Measurements from ENCODE around the gene NOP9. TPM values are rescaled to one million over a fixed set of nuclear protein-coding genes. Genes with fewer than 3 reads are reported as not detected.

Gene NOP9
- total RNA-seq, 4 donors from 2014 or later = 17.0 to 24.9 (median 20.4) TPM

DNA sequence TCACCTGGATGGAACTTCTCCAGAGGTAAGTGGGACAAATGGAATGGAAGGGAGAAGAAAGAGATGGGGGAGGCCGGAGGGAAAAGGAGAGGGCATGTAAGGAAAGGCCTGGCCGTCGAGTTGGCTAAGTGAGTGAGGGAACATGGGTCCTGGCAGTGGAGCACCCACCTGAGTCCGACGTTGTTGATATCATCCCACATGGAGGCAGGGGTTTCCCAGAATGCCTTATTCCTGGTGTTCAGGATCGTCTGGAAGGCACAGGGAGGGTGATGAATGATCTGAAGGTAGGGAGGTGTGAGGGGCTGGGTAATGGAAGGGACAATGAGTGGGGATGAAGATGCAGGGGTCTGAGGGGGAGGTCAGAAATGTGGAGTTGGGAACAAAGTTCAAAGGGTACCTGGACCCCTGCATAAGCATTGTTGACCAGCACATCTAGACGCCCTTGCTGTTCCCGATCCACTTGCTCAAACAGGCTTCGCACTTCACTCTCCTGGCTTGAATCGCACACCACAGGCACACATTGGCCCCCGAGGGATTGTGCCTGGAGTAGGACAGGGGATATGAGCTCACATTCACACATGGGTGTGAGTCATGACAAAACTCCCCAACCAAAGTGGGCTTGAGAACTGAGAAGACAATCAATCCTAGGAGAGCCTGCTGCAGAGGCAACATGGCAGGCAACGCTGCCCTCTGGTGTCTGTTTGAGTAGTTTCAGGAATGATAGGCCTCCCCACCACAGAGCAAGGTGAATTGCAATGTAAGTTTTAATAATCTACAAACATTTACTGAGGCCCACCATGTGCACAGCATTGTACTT is 3.1 kb upstream of the NOP9 start:
- Histone ChIP-seq H3K36me3 (peaks cover 0 to 47% (median 6%) of the 10 kb centered on the region in 3 donors), H3K27ac (peak overlapping the region in 1 of 4 donors; percentile 31), H3K4me1 (peaks cover 0 to 47% (median 13%) of the 10 kb centered on the region in 4 donors), H3K27me3 (no peaks in the 10 kb centered on the region), H3K9me3 (no peaks in the 10 kb centered on the region), H3K4me3 (no peak overlapping the region)
- WGBS, 2 donors = 63 to 67% methylated on average over 12 of the region's 12 CpGs
- TF ChIP-seq, protein P1, sequence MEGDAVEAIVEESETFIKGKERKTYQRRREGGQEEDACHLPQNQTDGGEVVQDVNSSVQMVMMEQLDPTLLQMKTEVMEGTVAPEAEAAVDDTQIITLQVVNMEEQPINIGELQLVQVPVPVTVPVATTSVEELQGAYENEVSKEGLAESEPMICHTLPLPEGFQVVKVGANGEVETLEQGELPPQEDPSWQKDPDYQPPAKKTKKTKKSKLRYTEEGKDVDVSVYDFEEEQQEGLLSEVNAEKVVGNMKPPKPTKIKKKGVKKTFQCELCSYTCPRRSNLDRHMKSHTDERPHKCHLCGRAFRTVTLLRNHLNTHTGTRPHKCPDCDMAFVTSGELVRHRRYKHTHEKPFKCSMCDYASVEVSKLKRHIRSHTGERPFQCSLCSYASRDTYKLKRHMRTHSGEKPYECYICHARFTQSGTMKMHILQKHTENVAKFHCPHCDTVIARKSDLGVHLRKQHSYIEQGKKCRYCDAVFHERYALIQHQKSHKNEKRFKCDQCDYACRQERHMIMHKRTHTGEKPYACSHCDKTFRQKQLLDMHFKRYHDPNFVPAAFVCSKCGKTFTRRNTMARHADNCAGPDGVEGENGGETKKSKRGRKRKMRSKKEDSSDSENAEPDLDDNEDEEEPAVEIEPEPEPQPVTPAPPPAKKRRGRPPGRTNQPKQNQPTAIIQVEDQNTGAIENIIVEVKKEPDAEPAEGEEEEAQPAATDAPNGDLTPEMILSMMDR (IDR thresholded peaks at IDR 0.05) = peak; percentile 45 to 76 (median 58)
- TF ChIP-seq POLR2A (IDR thresholded peaks at IDR 0.05) (no peak), EP300 (IDR thresholded peaks at IDR 0.05) (peak in 1 of 2 donors; percentile 18)
- DNase-seq (ENCODE audit: low spot score in 2 of 2) = peak in 1 of 2 donors; percentile 67

DNA sequence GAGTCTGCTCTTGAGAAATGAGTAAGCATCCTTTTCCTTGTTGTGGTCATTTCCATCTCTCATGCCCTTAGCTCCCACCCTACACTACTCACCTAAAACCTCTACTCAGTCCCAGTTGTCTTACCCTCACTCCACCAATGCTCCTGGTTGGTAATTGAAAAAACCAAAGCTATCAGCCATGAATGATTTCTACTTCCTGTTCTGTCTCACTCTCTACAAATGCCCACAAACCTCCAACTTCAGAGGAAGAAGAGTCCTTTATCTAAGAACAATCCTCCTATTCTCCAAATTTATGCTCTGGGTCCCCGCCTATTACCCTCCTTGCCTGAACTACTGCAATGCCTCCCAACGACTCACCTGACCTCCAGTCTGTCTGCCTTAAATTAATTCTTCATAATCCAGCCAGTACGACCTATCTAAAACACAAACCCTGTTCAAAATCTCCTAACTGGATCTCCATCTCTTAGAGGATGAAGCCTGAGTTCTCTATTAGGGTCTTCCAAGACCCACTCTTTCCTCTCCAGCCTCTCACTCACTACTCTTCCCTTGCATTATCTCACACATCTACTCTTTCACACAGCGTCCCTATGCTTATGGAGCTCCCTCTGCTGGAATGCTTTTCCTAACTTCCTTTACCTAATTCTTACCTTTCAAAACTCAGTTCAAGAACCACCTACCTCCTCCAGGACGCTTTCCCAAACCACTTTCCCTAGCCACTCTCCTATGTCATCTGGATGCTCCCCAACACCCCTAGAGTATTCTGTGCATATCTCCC is 2.3 kb upstream of the NOP9 start:
- 42 to 47% methylated on average over 5 of the region's 5 CpGs for WGBS, 2 donors
- TF ChIP-seq POLR2A (IDR thresholded peaks at IDR 0.05) = no peak
- TF ChIP-seq, protein P1 (IDR thresholded peaks at IDR 0.05) = peak in 2 of 5 experiments; percentile 8 to 13
- Histone ChIP-seq H3K4me1 (peaks cover 0 to 48% (median 13%) of the 10 kb centered on the region in 4 donors), H3K4me3 (no peak overlapping the region), H3K27ac (no peak overlapping the region), H3K36me3 (peaks cover 0 to 47% (median 14%) of the 10 kb centered on the region in 3 donors), H3K9me3 (no peaks in the 10 kb centered on the region), H3K27me3 (no peaks in the 10 kb centered on the region)
- DNase-seq (ENCODE audit: low spot score in 2 of 2) = no peak

DNA sequence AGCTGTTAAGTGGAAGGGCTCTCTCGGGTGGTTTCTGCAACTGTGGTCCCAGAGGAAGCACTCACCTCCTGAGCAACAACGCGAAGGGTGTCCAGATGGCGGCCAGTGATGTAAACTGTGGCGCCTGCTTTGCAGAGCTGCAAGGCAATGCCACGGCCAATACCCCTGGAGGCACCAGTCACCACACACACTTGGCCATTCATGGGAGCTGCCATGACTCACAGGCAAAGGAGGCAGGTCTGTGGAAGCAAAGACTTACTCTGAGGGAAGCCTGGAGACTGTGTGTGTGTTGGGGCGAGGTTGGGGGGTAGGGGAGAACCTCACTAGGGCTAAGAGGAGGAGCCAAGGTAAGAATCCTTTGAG is 777 bp upstream of the NOP9 start:
- Histone ChIP-seq H3K9me3 (no peaks in the 10 kb centered on the region), H3K27ac (peak overlapping the region in 3 of 4 donors; percentile 85 to 92 (median 87)), H3K4me3 (peak overlapping the region; percentile 70 to 96 (median 88)), H3K27me3 (no peaks in the 10 kb centered on the region), H3K36me3 (peaks cover 0 to 48% (median 29%) of the 10 kb centered on the region in 3 donors), H3K4me1 (peaks cover 0 to 48% (median 13%) of the 10 kb centered on the region in 4 donors)
- TF ChIP-seq, protein P1 (IDR thresholded peaks at IDR 0.05) = no peak
- no peak for TF ChIP-seq POLR2A (IDR thresholded peaks at IDR 0.05)
- no peak for TF ChIP-seq EP300 (IDR thresholded peaks at IDR 0.05)
- 37 to 44% methylated on average over 7 of the region's 7 CpGs for WGBS, 2 donors
- no peak for DNase-seq (ENCODE audit: low spot score in 2 of 2)

DNA sequence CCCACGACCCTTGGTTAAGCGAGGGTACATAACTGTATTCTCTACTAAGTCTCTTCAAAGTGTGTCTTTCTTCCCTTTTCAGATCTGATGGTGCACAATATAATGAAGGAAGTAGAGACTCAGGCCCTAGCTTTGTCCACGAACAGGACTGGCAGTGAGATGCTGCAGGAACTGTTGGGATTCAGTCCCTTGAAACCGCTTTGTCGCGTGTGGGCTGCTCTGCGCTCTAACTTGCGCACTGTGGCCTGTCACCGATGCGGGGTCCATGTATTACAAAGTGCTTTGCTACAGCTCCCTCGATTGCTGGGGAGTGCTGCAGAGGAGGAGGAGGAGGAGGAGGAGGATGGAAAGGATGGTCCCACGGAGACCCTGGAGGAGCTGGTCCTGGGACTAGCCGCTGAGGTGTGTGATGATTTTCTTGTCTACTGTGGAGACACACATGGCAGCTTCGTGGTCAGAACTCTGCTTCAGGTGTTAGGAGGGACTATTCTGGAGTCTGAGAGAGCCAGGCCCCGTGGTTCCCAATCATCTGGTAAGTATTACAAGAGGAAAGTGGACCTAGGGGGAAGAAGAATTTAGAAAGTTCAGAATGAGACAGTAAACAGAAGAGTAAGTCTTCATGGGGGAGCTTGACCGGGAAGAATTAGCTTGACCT is 803 bp downstream of the NOP9 start:
- Histone ChIP-seq H3K4me3 (peak overlapping the region; percentile 70 to 96 (median 88)), H3K27ac (peak overlapping the region in 2 of 4 donors; percentile 85 to 87), H3K9me3 (no peaks in the 10 kb centered on the region), H3K4me1 (peaks cover 0 to 48% (median 13%) of the 10 kb centered on the region in 4 donors), H3K36me3 (peaks cover 7 to 55% (median 39%) of the 10 kb centered on the region in 3 donors), H3K27me3 (no peaks in the 10 kb centered on the region)
- 24 to 27% methylated on average over 16 of the region's 16 CpGs for WGBS, 2 donors
- TF ChIP-seq POLR2A (IDR thresholded peaks at IDR 0.05) (no peak), EP300 (IDR thresholded peaks at IDR 0.05) (no peak)
- TF ChIP-seq, protein P1 (IDR thresholded peaks at IDR 0.05) = no peak
- no peak for DNase-seq (ENCODE audit: low spot score in 2 of 2)
